GM23248 (cell line): ENCODE measurements around the gene UBAC2. TPM values are rescaled to one million over a fixed set of nuclear protein-coding genes. Genes with fewer than 3 reads are reported as not detected.

Experiments used
- DNase-seq: peaks from one replicate; pipeline ENCODE4 v3.0.0-alpha.2; 2015
- H2AFZ ChIP-seq: fragments of 200-600 bp; sonication (generic); 2 replicates; pipeline ENCODE4 v1.6.1; 2016; ENCODE audit warnings: antibody characterized with exemption
- H3F3A ChIP-seq: fragments of 200-600 bp; sonication (generic); 2 replicates; pipeline ENCODE4 v1.6.1; 2016; ENCODE audit warnings: mild to moderate bottlenecking, antibody characterized with exemption, mixed run types; ENCODE audit not compliant: insufficient read depth
- H3K27ac ChIP-seq: fragments of 200-600 bp; sonication (generic); 2 replicates; pipeline ENCODE4 v1.5.1; 2016; ENCODE audit warnings: mild to moderate bottlenecking
- H3K27me3 ChIP-seq: fragments of 200-600 bp; sonication (generic); replicated peaks from 2 replicates; pipeline ENCODE4 v1.6.1; 2016; ENCODE audit warnings: mild to moderate bottlenecking; ENCODE audit not compliant: insufficient read depth
- H3K36me3 ChIP-seq: fragments of 200-600 bp; sonication (generic); 2 replicates; pipeline ENCODE4 v1.6.1; 2016; ENCODE audit warnings: low read depth, mild to moderate bottlenecking
- H3K4me1 ChIP-seq: fragments of 200-600 bp; sonication (generic); 2 replicates; pipeline ENCODE4 v1.6.1; 2016; ENCODE audit warnings: mild to moderate bottlenecking; ENCODE audit not compliant: insufficient read depth
- H3K4me2 ChIP-seq: fragments of 200-600 bp; sonication (generic); one replicate; pipeline ENCODE4 v1.6.1; 2016; ENCODE audit warnings: mild to moderate bottlenecking; ENCODE audit not compliant: unreplicated experiment
- H3K4me3 ChIP-seq: fragments of 200-600 bp; sonication (generic); 2 replicates; pipeline ENCODE4 v1.5.1; 2016; ENCODE audit warnings: mild to moderate bottlenecking
- H3K79me2 ChIP-seq: fragments of 200-600 bp; sonication (generic); 2 replicates; pipeline ENCODE4 v1.6.1; 2016; ENCODE audit warnings: mild to moderate bottlenecking; ENCODE audit not compliant: insufficient read depth
- H3K9ac ChIP-seq: fragments of 200-600 bp; sonication (generic); 2 replicates; pipeline ENCODE4 v1.6.1; 2016; ENCODE audit warnings: mild to moderate bottlenecking
- H3K9me2 ChIP-seq: fragments of 200-600 bp; sonication (generic); 2 replicates; pipeline ENCODE4 v1.6.1; 2016; ENCODE audit warnings: mixed run types, mild to moderate bottlenecking, moderate library complexity; ENCODE audit not compliant: insufficient read depth
- H3K9me3 ChIP-seq: fragments of 200-600 bp; sonication (generic); one replicate; pipeline ENCODE4 v1.6.1; 2017; ENCODE audit warnings: low read depth
- H4K20me1 ChIP-seq: fragments of 200-600 bp; sonication (generic); 2 replicates; pipeline ENCODE4 v1.6.0; 2016; ENCODE audit not compliant: insufficient read depth
- EZH2 ChIP-seq: fragments of 200-600 bp; sonication (generic); IDR thresholded peaks from 2 replicates; pipeline ENCODE4 v1.6.1; 2018; ENCODE audit warnings: antibody characterized with exemption, mild to moderate bottlenecking; ENCODE audit not compliant: insufficient read depth, poor library complexity, severe bottlenecking
- EZH2phosphoT487 ChIP-seq: fragments of 200-600 bp; sonication (generic); IDR thresholded peaks from 2 replicates; pipeline ENCODE4 v1.6.1; 2018; ENCODE audit warnings: antibody characterized with exemption, moderate library complexity, mild to moderate bottlenecking, low read depth; ENCODE audit not compliant: insufficient read depth
- WGBS, 2 experiments: methylation state at CpG; one replicate each; pipeline ENCODE4 v1.1.6; 2015 to 2017; ENCODE audit warnings: low lambda C conversion rate in 2 of 2, low coverage in 1 of 2; ENCODE audit errors: missing lambda C conversion rate in 2 of 2; 5-methylcytosine and 5-hydroxymethylcytosine counted together
- in situ Hi-C: fragments of 300-500 bp; cut with MboI; formaldehyde crosslinking; loops from 2 replicates; pipeline ENCODE4 v1.15.0; 2020
- polyA plus RNA-seq: library from polyadenylated mRNA; unstranded; fragments of >200 nt; fragmentation: Nextera tagmentation; extraction: Ambion mirVana; gene quantifications from 2 replicates; pipeline ENCODE4 v1.2.1, GENCODE V29; 2016
- total RNA-seq: library from RNA; depleted of rRNA; stranded (reverse); fragments of >200 nt; shearing (Covaris generic); gene quantifications from 2 replicates; pipeline ENCODE4 v1.2.3, GENCODE V29; 2014

Gene UBAC2
- total and polyA plus RNA-seq, 2 experiments from 2014 or later = 66.1 to 95.9 TPM

GRCh38 chr13:99294958-99295357, 94.3 kb downstream of the UBAC2 start:
- H3F3A ChIP-seq = no peaks in the 10 kb centered on the region
- no peaks in the 10 kb centered on the region for H3K36me3 ChIP-seq
- H3K27ac ChIP-seq = no peak overlapping the region
- H3K9me2 ChIP-seq = no peaks in the 10 kb centered on the region
- H3K9ac ChIP-seq = no peak overlapping the region
- no peak for DNase-seq
- H2AFZ ChIP-seq = no peak overlapping the region
- no peaks in the 10 kb centered on the region for H3K79me2 ChIP-seq
- peaks cover 5% of the 10 kb centered on the region; the same call in 1 of the 2 replicates for H3K4me1 ChIP-seq
- no peaks in the 10 kb centered on the region for H4K20me1 ChIP-seq
- no peak overlapping the region for H3K4me3 ChIP-seq
- no peaks in the 10 kb centered on the region for H3K27me3 ChIP-seq
- no peak overlapping the region for H3K4me2 ChIP-seq
- no peak for TF ChIP-seq EZH2phosphoT487
- no peak for TF ChIP-seq EZH2
- WGBS, 2 experiments = 41 to 52% methylated on average over 7 of the region's 7 CpGs
- H3K9me3 ChIP-seq = no peaks in the 10 kb centered on the region
- in situ Hi-C loops = no loop called here

- Histone ChIP-seq H4K20me1 (no peaks in the 10 kb centered on the region), H3K9me3 (no peaks in the 10 kb centered on the region), H2AFZ (no peak overlapping the region), H3K9ac (no peak overlapping the region), H3K27me3 (no peaks in the 10 kb centered on the region), H3K27ac (no peak overlapping the region), H3K4me1 (peaks cover 5% of the 10 kb centered on the region; the same call in 1 of the 2 replicates), H3K4me3 (no peak overlapping the region), H3K36me3 (no peaks in the 10 kb centered on the region), H3K79me2 (no peaks in the 10 kb centered on the region), H3K4me2 (no peak overlapping the region), H3F3A (no peaks in the 10 kb centered on the region), H3K9me2 (no peaks in the 10 kb centered on the region)
- TF ChIP-seq EZH2phosphoT487 (no peak), EZH2 (no peak)
- DNase-seq = no peak
- in situ Hi-C loops = no loop called here
- WGBS, 2 experiments = 94 to 95% methylated on average over 12 of the region's 12 CpGs
Measured at GRCh38 chr13:99295488-99296252, 95.0 kb downstream of the UBAC2 start.

- Histone ChIP-seq H3K9ac (no peak overlapping the region), H4K20me1 (no peaks in the 10 kb centered on the region), H3F3A (no peaks in the 10 kb centered on the region), H3K9me3 (no peaks in the 10 kb centered on the region), H3K27ac (no peak overlapping the region), H3K36me3 (no peaks in the 10 kb centered on the region), H3K9me2 (no peaks in the 10 kb centered on the region), H3K4me1 (peaks cover 5% of the 10 kb centered on the region; the same call in 1 of the 2 replicates), H2AFZ (no peak overlapping the region), H3K4me3 (no peak overlapping the region), H3K4me2 (no peak overlapping the region), H3K79me2 (no peaks in the 10 kb centered on the region), H3K27me3 (no peaks in the 10 kb centered on the region)
- no peak for TF ChIP-seq EZH2
- no peak for TF ChIP-seq EZH2phosphoT487
- WGBS, 2 experiments = 95 to 99% methylated on average over 4 of the region's 4 CpGs
- in situ Hi-C loops = no loop called here
- DNase-seq = no peak
Measured at GRCh38 chr13:99296398-99296797, 95.7 kb downstream of the UBAC2 start.

GRCh38 chr13:99297331-99297730, 96.7 kb downstream of the UBAC2 start:
- Histone ChIP-seq H3K4me3 (no peak overlapping the region), H3F3A (no peaks in the 10 kb centered on the region), H3K9me3 (no peaks in the 10 kb centered on the region), H3K27me3 (no peaks in the 10 kb centered on the region), H3K9ac (no peak overlapping the region), H3K27ac (no peak overlapping the region), H3K9me2 (no peaks in the 10 kb centered on the region), H2AFZ (no peak overlapping the region), H3K79me2 (no peaks in the 10 kb centered on the region), H4K20me1 (no peaks in the 10 kb centered on the region), H3K36me3 (no peaks in the 10 kb centered on the region), H3K4me2 (no peak overlapping the region), H3K4me1 (peaks cover 5% of the 10 kb centered on the region; the same call in 1 of the 2 replicates)
- in situ Hi-C loops = no loop called here
- TF ChIP-seq EZH2phosphoT487 (no peak), EZH2 (no peak)
- DNase-seq = no peak

- Histone ChIP-seq H3K4me2 (no peak overlapping the region), H3F3A (no peaks in the 10 kb centered on the region), H4K20me1 (no peaks in the 10 kb centered on the region), H3K79me2 (no peaks in the 10 kb centered on the region), H3K36me3 (no peaks in the 10 kb centered on the region), H3K27me3 (no peaks in the 10 kb centered on the region), H2AFZ (no peak overlapping the region), H3K4me3 (no peak overlapping the region), H3K4me1 (peaks cover 5% of the 10 kb centered on the region; the same call in 1 of the 2 replicates), H3K9ac (no peak overlapping the region), H3K27ac (no peak overlapping the region), H3K9me3 (no peaks in the 10 kb centered on the region), H3K9me2 (no peaks in the 10 kb centered on the region)
- WGBS, 2 experiments = 95 to 98% methylated on average over 2 of the region's 2 CpGs
- TF ChIP-seq EZH2 = no peak
- no peak for TF ChIP-seq EZH2phosphoT487
- no peak for DNase-seq
- in situ Hi-C loops = no loop called here
Measured at GRCh38 chr13:99298056-99298455, 97.4 kb downstream of the UBAC2 start.
